Tibial nerve (tissue), 4 donors: Measurements from ENCODE around the gene SMIM17.

Source experiments
- EP300 ChIP-seq, 2 donors: sonication (generic); formaldehyde crosslinking; IDR thresholded peaks; one replicate each; pipeline ENCODE4 v1.6.1; 2017; ENCODE audit warnings: antibody characterized with exemption in 2 of 2, mild to moderate bottlenecking in 1 of 2
- POLR2A ChIP-seq, 2 donors: fragments of 450-650 bp; IDR thresholded peaks; one replicate each; pipeline ENCODE4 v1.6.1; 2017; ENCODE audit warnings: antibody characterized with exemption in 2 of 2, mild to moderate bottlenecking in 2 of 2, moderate library complexity in 2 of 2
- TF ChIP-seq, protein P1 (sequence below), 5 experiments: fragments of 200-600 bp in 3 of 5; fragments of 450-650 bp in 2 of 5; sonication (generic) in 3 of 5; IDR thresholded peaks; one replicate each; pipeline ENCODE4 v1.5.1; 2016 to 2019; ENCODE audit warnings: antibody characterized with exemption in 5 of 5, mild to moderate bottlenecking in 3 of 5, moderate library complexity in 2 of 5

DNA sequence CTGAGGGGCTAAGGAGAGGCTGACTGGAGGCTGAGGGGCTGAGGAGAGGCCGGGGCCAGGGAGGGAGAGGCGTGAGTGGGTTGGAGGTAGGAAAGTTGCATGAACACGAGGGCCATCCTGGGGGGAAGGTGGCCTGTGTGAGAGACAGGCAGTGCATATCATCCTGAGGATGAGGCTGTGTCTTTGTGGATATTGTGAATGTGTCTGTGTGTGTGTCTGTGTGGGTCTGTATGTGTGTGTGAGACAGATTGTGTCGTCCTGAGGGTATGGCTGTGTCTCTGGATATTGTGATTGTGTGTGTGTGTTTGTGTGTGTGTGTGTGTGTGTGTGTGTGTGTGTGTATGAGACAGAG, 47.4 kb upstream of the SMIM17 start:
- TF ChIP-seq, protein P1, sequence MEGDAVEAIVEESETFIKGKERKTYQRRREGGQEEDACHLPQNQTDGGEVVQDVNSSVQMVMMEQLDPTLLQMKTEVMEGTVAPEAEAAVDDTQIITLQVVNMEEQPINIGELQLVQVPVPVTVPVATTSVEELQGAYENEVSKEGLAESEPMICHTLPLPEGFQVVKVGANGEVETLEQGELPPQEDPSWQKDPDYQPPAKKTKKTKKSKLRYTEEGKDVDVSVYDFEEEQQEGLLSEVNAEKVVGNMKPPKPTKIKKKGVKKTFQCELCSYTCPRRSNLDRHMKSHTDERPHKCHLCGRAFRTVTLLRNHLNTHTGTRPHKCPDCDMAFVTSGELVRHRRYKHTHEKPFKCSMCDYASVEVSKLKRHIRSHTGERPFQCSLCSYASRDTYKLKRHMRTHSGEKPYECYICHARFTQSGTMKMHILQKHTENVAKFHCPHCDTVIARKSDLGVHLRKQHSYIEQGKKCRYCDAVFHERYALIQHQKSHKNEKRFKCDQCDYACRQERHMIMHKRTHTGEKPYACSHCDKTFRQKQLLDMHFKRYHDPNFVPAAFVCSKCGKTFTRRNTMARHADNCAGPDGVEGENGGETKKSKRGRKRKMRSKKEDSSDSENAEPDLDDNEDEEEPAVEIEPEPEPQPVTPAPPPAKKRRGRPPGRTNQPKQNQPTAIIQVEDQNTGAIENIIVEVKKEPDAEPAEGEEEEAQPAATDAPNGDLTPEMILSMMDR (IDR thresholded peaks at IDR 0.05), result no peak
- TF ChIP-seq POLR2A (IDR thresholded peaks at IDR 0.05) (no peak), EP300 (IDR thresholded peaks at IDR 0.05) (no peak)
